Measurements from ENCODE around the gene NR1H2.

- TF ChIP-seq CTCF (IDR thresholded peaks at IDR 0.05) (no peak), POLR2A (IDR thresholded peaks at IDR 0.05) (no peak)
Measured at GRCh38 chr19:50365434-50366306, 10.6 kb upstream of the NR1H2 start, which contains the start of gene NAPSA.
